B cell (primary cell): ENCODE data around the gene SELENOP. TPM values are rescaled to one million over a fixed set of nuclear protein-coding genes. Genes with fewer than 3 reads are reported as not detected.

Experiments
- ATAC-seq: fragments of 200-7000 bp; cut with Tn5 transposase; one replicate; pipeline ENCODE4 v1.10.0; 2021; ENCODE audit warnings: low read depth, mild to moderate bottlenecking, moderate number of reproducible peaks, moderate library complexity
- CTCF ChIA-PET: fragments of 350-600 bp; sonication (Branson Sonifier 250); formaldehyde crosslinking; loops from one replicate; lab custom pipeline; 2021; ENCODE audit warnings: antibody characterized with exemption, inconsistent platforms; lab: Charles Lee
- POLR2A ChIA-PET: fragments of 350-600 bp; sonication (Branson Sonifier 250); formaldehyde crosslinking; loops from one replicate; lab custom pipeline; 2021; ENCODE audit warnings: antibody characterized with exemption; lab: Charles Lee
- DNase-seq: peaks from one replicate; pipeline ENCODE4 v3.0.0; 2013
- H2AFZ ChIP-seq: 2 replicates; pipeline ENCODE4 v1.6.1; 2012; ENCODE audit warnings: mild to moderate bottlenecking, low read depth, low read length; ENCODE audit not compliant: insufficient read depth, poor library complexity, severe bottlenecking
- H3K27ac ChIP-seq, 2 donors: 1 replicate in 1 of 2; 2 replicates in 1 of 2; pipeline ENCODE4 v1.5.1; 2012 to 2013; ENCODE audit warnings: low read length in 2 of 2, mild to moderate bottlenecking in 2 of 2, moderate library complexity in 1 of 2
- H3K27me3 ChIP-seq, 4 experiments: fragments of 200-600 bp in 1 of 4; sonication (generic) in 1 of 4; replicated peaks in 1 of 4; 1 replicate in 2 of 4; 2 replicates in 2 of 4; pipeline versions ENCODE4 v1.6.1 to v1.7.0; 2013 to 2016; ENCODE audit warnings: low read length in 3 of 4, mild to moderate bottlenecking in 2 of 4, mixed read lengths in 1 of 4, moderate library complexity in 1 of 4; ENCODE audit not compliant: insufficient read depth in 4 of 4, control insufficient read depth in 3 of 4; ENCODE audit errors: control extremely low read depth in 1 of 4
- H3K36me3 ChIP-seq, 2 experiments: replicated peaks in 1 of 2; 1 replicate in 1 of 2; 2 replicates in 1 of 2; pipeline versions ENCODE4 v1.6.1 to v1.7.1; 2013; ENCODE audit warnings: low read length in 1 of 2; ENCODE audit not compliant: insufficient read depth in 2 of 2, control insufficient read depth in 1 of 2; ENCODE audit errors: control extremely low read depth in 1 of 2, extremely low read depth in 1 of 2
- H3K4me1 ChIP-seq, 2 donors: fragments of 200-600 bp in 1 of 2; sonication (generic) in 1 of 2; 1 replicate in 1 of 2; 2 replicates in 1 of 2; pipeline versions ENCODE4 v1.5.1 to v1.6.1; 2013 to 2017; ENCODE audit warnings: low read length in 2 of 2; ENCODE audit not compliant: control insufficient read depth in 2 of 2, insufficient read depth in 2 of 2
- H3K4me2 ChIP-seq: replicated peaks from 2 replicates; pipeline ENCODE3; 2012; ENCODE audit warnings: mild to moderate bottlenecking, low read depth, low read length; ENCODE audit not compliant: poor library complexity, severe bottlenecking
- H3K4me3 ChIP-seq, 5 experiments: fragments of 200-600 bp in 1 of 5; sonication (generic) in 1 of 5; 1 replicate in 3 of 5; 2 replicates in 2 of 5; pipeline versions ENCODE4 v1.5.1 to v1.7.0; 2011 to 2016; ENCODE audit warnings: low read length in 4 of 5, mild to moderate bottlenecking in 4 of 5, low read depth in 2 of 5, control low read depth in 1 of 5, moderate library complexity in 1 of 5; ENCODE audit not compliant: insufficient read depth in 1 of 5; ENCODE audit errors: control extremely low read depth in 1 of 5, extremely low read depth in 1 of 5
- H3K79me2 ChIP-seq: fragments of 200-600 bp; sonication (generic); one replicate; pipeline ENCODE4 v1.6.0; 2016; ENCODE audit warnings: low read length; ENCODE audit not compliant: control insufficient read depth, insufficient read depth
- H3K9ac ChIP-seq: fragments of 200-600 bp; sonication (generic); 2 replicates; pipeline ENCODE4 v1.6.1; 2017; ENCODE audit warnings: mild to moderate bottlenecking, low read length, moderate library complexity
- H3K9me3 ChIP-seq, 3 donors: one replicate each; pipeline versions ENCODE4 v1.6.1 to v1.7.1; 2013; ENCODE audit warnings: low read length in 2 of 3; ENCODE audit not compliant: control insufficient read depth in 2 of 3, insufficient read depth in 1 of 3; ENCODE audit errors: control extremely low read depth in 1 of 3
- H4K20me1 ChIP-seq: 2 replicates; pipeline ENCODE4 v1.6.0; 2012; ENCODE audit warnings: mild to moderate bottlenecking, low read length; ENCODE audit not compliant: insufficient read depth, control insufficient read depth, poor library complexity, severe bottlenecking
- H3K27ac Mint-ChIP-seq: one replicate; pipeline ENCODE4 v1.8.0; 2021; ENCODE audit warnings: mixed read lengths
- H3K27me3 Mint-ChIP-seq: one replicate; pipeline ENCODE4 v1.8.0; 2021; ENCODE audit warnings: mixed read lengths
- H3K4me1 Mint-ChIP-seq: one replicate; pipeline ENCODE4 v1.8.0; 2021; ENCODE audit warnings: mixed read lengths
- H3K4me3 Mint-ChIP-seq: one replicate; pipeline ENCODE4 v1.8.0; 2021; ENCODE audit warnings: mixed read lengths
- H3K9me3 Mint-ChIP-seq: one replicate; pipeline ENCODE4 v1.8.0; 2022; ENCODE audit warnings: mixed read lengths; ENCODE audit not compliant: insufficient read depth
- CTCF ChIP-seq: fragments of 200-600 bp; IDR thresholded peaks from one replicate; pipeline ENCODE4 v1.8.0; 2022; ENCODE audit warnings: antibody characterized with exemption, mild to moderate bottlenecking
- EZH2 ChIP-seq: IDR thresholded peaks from 2 replicates; pipeline ENCODE4 v1.6.1; 2012; ENCODE audit warnings: borderline replicate concordance, low read depth, mild to moderate bottlenecking, moderate library complexity, low read length; ENCODE audit not compliant: insufficient read depth, poor library complexity, severe bottlenecking
- WGBS: methylation state at CpG from one replicate; pipeline ENCODE4 v1.1.5; 2013; ENCODE audit warnings: missing lambda C conversion rate; ENCODE audit not compliant: insufficient coverage; 5-methylcytosine and 5-hydroxymethylcytosine counted together
- intact Hi-C: fragments of 100-400 bp; cut with micrococcal nuclease; formaldehyde crosslinking; loops from one replicate; pipeline ENCODE4 v1.10.0; 2022
- polyA plus RNA-seq: library from polyadenylated mRNA; depleted of rRNA; stranded (reverse); fragments of >200 nt; gene quantifications from 2 replicates; pipeline ENCODE4 v1.2.3, GENCODE V29; 2012
- total RNA-seq, 2 donors: library from RNA; stranded (reverse); fragments of 120-200 nt in 1 of 2; gene quantifications; 1 replicate in 1 of 2; 2 replicates in 1 of 2; pipeline versions ENCODE4 v1.2.3 to v1.2.4, GENCODE V29; 2013 to 2022

SELENOP gene
- total and polyA plus RNA-seq, 2 donors (not counting 1 experiment from before 2014, with no cell fraction given), result 0.12 TPM; not detected in 1

GRCh38 chr5:42787845-42788244 lies 23.8 kb downstream of the SELENOP start:
- H3K4me3 Mint-ChIP-seq, result no peak overlapping the region
- no peak overlapping the region for H3K9ac ChIP-seq
- H3K9me3 Mint-ChIP-seq, result peaks cover 18% of the 10 kb centered on the region
- ChIA-PET POLR2A (no interaction called here), CTCF (no interaction called here)
- ATAC-seq (no peak), DNase-seq (no peak)
- H3K9me3 ChIP-seq, result peaks cover 2 to 28% (median 11%) of the 10 kb centered on the region in 3 donors
- no peak overlapping the region for H3K4me2 ChIP-seq
- no peaks in the 10 kb centered on the region for H3K27me3 Mint-ChIP-seq
- H3K36me3 ChIP-seq, result no peaks in the 10 kb centered on the region
- no peak overlapping the region for H3K27ac Mint-ChIP-seq
- no peaks in the 10 kb centered on the region for H4K20me1 ChIP-seq
- no peaks in the 10 kb centered on the region for H3K4me1 Mint-ChIP-seq
- no peak overlapping the region for H3K4me3 ChIP-seq
- no peaks in the 10 kb centered on the region for H3K79me2 ChIP-seq
- H3K4me1 ChIP-seq, result no peaks in the 10 kb centered on the region
- intact Hi-C loops, result no loop called here
- WGBS, result no CpG with 5 or more reads among the region's 1 CpG
- TF ChIP-seq EZH2, result no peak
- no peak for TF ChIP-seq CTCF
- no peak overlapping the region for H2AFZ ChIP-seq
- H3K27ac ChIP-seq, result no peak overlapping the region
- H3K27me3 ChIP-seq, result no peaks in the 10 kb centered on the region

GRCh38 chr5:42787073-42787472 lies 24.6 kb downstream of the SELENOP start:
- TF ChIP-seq CTCF (no peak), EZH2 (no peak)
- H3K4me2 ChIP-seq, result no peak overlapping the region
- ChIA-PET POLR2A (no interaction called here), CTCF (no interaction called here)
- peaks cover 2 to 28% (median 11%) of the 10 kb centered on the region in 3 donors for H3K9me3 ChIP-seq
- no peak for DNase-seq
- no peaks in the 10 kb centered on the region for H3K4me1 ChIP-seq
- ATAC-seq, result no peak
- H4K20me1 ChIP-seq, result no peaks in the 10 kb centered on the region
- H3K27ac ChIP-seq, result no peak overlapping the region
- H2AFZ ChIP-seq, result no peak overlapping the region
- Mint-ChIP-seq H3K4me1 (no peaks in the 10 kb centered on the region), H3K4me3 (no peak overlapping the region), H3K27me3 (no peaks in the 10 kb centered on the region), H3K27ac (no peak overlapping the region), H3K9me3 (peaks cover 18% of the 10 kb centered on the region)
- no peak overlapping the region for H3K9ac ChIP-seq
- intact Hi-C loops, result no loop called here
- H3K36me3 ChIP-seq, result no peaks in the 10 kb centered on the region
- H3K4me3 ChIP-seq, result no peak overlapping the region
- H3K27me3 ChIP-seq, result no peaks in the 10 kb centered on the region
- no peaks in the 10 kb centered on the region for H3K79me2 ChIP-seq
